Sciatic nerve (tissue), 2 donors: ENCODE results near the gene CARMIL3. TPM values are rescaled to one million over a fixed set of nuclear protein-coding genes. Genes with fewer than 3 reads are reported as not detected.
"Not testable (repeated sequence)": the region's sequence is repeated elsewhere in the genome, so short reads cannot be mapped to it uniquely, and the experiment has no call there.

Source experiments
- ATAC-seq: fragments of 200-7000 bp; cut with Tn5 transposase; one replicate; pipeline ENCODE4 v1.9.1; 2020; ENCODE audit warnings: mild to moderate bottlenecking, moderate library complexity
- DNase-seq: peaks from one replicate; pipeline ENCODE4 v3.0.0-alpha.2; 2020; ENCODE audit warnings: low spot score
- intact Hi-C: fragments of 100-400 bp; cut with DNase I; formaldehyde crosslinking; loops from one replicate; pipeline ENCODE4 v1.14.2; 2022
- total RNA-seq: library from RNA; stranded (reverse); fragmentation: NEBNext Ultra II Directional; extraction: Animal tissue kit (Norgen Biotek cat#: 25700); gene quantifications from one replicate; pipeline ENCODE4 v1.2.1, GENCODE V29; 2021
- donor health status: DM: no; HTN: no; CAD: no.
- donor health status: DM: no; HTN: no; CAD: no.

The CARMIL3 gene
- total RNA-seq, 1 donor from 2014 or later, result 0.58 TPM

GRCh38 chr14:24036963-24037657 is 14.7 kb upstream of the CARMIL3 start:
- ATAC-seq, intact Hi-C loops, DNase-seq: not testable (repeated sequence)

- intact Hi-C loops, result no loop called here
These were observed 14.2 kb upstream of the CARMIL3 start for GRCh38 chr14:24037658-24038037.

DNA sequence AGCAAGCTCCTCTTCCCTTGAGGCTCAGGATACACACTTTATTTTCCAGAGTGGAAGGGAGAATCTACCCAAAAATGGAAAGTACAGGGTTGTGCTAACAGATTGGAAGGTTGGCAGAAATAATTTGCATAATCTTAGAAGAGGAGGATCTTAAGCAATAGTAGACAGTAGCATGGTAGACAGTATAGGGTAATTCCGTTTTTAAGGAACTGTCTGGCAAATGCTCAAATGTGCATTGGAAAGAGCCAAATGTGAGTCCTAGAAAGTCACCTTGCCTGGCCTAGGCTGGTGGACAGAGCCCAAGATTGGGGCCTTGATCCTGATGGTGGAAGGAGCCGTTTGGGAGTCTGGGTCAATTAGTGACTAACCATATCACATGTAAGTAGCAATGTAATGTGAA is 13.1 kb upstream of the CARMIL3 start:
- intact Hi-C loops, result no loop called here
- ATAC-seq (no peak), DNase-seq (no peak)

More at GRCh38 chr14:24037658-24038037, 14.2 kb upstream of the CARMIL3 start:
- DNase-seq (no peak), ATAC-seq (no peak)

GRCh38 chr14:24040692-24041091 is 11.1 kb upstream of the CARMIL3 start:
- DNase-seq, result no peak
- ATAC-seq, result no peak
- intact Hi-C loops, result no loop called here

GRCh38 chr14:24042746-24043145 is 9.1 kb upstream of the CARMIL3 start:
- no peak for DNase-seq
- intact Hi-C loops, result no loop called here
- ATAC-seq, result no peak

GRCh38 chr14:24049002-24049401 is 2.8 kb upstream of the CARMIL3 start:
- DNase-seq, intact Hi-C loops, ATAC-seq: not testable (repeated sequence)

GRCh38 chr14:24050753-24051152 is 1.1 kb upstream of the CARMIL3 start:
- ATAC-seq, intact Hi-C loops: not testable (repeated sequence)

DNA sequence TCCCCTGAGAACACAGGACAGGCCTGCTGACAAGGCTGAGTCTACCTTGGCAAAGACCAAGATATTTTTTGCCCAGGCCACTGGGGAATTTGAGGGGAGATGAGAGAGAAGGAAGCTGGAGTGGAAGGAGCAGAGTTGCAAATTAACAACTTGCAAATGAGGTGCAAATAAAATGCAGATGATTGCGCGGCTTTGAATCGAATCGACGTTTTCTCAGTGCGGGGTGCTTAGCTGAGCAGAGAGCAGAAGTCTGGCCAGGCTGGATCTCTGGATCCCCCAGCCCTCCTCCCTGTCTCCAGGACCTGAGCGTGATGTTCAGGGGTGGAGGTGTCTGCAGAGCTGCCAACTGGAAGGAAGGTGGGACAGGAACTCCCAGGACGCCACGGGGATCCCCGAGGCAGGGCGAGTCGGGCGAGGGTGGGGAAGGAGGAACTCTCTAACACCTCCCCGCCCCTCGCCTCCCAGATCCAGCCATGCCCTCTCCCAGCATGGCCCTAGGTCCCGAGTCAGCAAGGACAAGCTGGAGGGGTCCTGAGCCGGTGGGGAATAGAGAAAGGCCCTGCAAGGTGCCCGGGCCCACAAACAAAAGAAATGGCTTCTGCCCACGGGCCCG is 527 bp upstream of the CARMIL3 start:
- peak; percentile 22 for ATAC-seq
- DNase-seq, result no peak
- intact Hi-C loops, result no loop called here

More at GRCh38 chr14:24050753-24051152, 1.1 kb upstream of the CARMIL3 start:
- not testable (repeated sequence) for DNase-seq

DNA sequence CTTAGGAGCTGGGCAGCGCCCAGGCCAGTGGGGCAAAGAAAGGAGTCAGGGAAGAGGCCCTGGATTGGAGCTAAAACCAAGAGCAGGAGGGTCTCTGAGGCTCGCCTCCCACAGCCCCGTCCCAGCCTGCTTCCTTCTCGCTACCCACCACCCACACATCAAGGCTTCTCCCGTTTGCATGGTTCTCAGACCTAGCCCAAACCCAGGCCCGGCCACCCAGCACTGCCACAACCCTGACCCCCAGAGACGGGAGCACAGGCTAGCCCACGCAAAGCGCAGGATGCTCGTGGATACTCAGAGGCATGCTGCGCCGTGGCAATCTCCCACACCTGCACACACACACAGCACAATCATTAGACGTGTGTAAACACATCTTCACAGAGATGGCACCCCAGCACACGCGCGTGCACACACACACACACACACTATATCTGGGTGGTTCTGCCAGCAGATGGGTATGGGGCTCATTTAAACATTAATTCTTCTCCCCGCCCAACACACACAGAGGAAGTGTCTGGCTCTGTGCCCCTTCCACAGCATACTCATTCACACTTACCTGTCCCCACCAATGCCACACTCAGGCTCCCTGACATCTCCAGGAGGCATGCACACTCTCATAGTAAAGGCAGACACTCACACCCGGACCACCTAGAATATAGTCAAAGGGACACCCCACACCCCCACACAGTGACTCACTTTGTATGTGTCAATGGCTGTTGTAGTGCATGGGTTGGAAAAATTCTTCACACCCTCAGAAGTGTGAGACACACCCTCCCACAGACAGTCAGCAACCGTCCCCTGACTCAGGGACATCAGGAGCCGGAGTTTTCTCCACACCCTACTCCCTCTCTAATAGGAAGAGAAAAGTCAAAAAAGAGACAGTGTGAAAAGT is 1.1 kb downstream of the CARMIL3 start:
- intact Hi-C loops, result no loop called here
- DNase-seq, result peak; percentile 15

DNA sequence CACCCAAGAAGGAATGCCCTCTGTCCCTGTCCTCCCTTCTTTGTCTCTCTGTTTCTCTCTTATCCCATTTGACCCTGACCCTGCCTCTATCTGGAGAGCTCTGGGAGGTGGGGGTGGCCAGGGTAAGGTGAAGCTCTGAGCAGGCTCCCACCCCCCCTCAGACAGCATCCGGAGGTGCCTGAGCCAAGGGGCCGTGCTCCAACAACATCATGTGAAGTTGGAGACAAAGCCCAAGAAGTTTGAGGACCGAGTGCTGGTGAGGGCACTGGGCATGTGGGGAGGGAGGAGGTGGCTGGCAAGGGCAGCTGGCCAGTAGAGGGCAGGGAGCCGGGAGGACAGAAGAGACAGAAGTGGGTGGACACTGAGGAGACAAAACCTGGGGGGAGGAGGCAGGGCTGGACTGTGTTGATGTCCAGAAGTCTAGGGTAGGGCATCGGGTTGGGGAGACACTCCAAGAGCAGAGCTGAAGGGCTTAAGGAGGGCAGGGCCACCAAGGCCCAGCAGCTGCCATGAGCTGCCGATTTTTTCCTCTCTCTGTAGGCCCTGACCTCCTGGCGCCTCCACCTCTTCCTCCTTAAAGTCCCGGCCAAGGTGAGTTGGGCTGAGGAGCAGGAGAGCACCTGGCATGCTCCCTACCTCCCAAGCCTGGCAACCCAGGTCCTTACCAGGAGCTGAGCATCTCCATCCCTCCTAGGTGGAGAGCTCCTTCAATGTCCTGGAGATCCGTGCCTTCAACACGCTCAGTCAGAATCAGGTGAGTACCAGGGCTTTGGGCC is 1.9 kb downstream of the CARMIL3 start:
- DNase-seq (peak; percentile 47), ATAC-seq (no peak)
- intact Hi-C loops, result no loop called here

More for the DNA sequence above, 1.1 kb downstream of the CARMIL3 start:
- no peak for ATAC-seq

DNA sequence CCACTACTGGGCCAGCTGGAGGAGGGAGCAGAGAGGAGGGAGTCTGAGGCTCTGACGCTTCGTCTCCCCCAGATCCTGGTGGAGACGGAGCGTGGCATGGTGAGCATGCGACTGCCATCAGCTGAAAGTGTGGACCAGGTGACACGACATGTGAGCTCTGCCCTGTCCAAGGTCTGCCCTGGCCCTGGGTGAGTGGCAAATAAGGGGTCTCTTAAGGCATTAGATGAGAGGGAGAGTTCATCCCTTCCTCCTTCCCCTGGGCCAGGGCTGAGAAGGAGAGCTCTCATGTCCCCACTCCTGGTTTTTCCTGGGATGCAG is 2.5 kb downstream of the CARMIL3 start:
- intact Hi-C loops, result no loop called here
- no peak for ATAC-seq
- no peak for DNase-seq

DNA sequence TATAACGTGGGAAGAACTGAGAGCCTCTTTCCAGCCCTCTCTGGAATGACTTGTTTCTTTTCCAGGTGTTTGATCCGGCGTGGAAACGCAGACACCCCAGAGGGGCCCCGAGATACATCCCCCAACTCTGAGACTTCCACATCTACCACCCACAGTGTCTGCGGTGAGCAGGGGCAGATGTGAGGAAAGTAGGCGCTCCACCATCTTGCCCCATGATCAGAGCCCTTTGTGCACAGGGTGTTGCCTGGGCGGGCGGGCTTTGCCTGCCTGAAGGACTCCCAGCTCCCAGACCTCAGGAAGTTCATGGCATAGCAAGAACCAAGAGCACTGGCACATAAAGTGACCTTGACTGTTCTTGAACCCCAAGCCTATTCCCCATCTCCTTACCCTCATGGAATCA is 2.8 kb downstream of the CARMIL3 start:
- DNase-seq (no peak), ATAC-seq (no peak)
- intact Hi-C loops, result loop anchor here (5.0 kb wide), 1 partner anchor 43 kb away; no protein-coding TSS in a partner anchor

DNA sequence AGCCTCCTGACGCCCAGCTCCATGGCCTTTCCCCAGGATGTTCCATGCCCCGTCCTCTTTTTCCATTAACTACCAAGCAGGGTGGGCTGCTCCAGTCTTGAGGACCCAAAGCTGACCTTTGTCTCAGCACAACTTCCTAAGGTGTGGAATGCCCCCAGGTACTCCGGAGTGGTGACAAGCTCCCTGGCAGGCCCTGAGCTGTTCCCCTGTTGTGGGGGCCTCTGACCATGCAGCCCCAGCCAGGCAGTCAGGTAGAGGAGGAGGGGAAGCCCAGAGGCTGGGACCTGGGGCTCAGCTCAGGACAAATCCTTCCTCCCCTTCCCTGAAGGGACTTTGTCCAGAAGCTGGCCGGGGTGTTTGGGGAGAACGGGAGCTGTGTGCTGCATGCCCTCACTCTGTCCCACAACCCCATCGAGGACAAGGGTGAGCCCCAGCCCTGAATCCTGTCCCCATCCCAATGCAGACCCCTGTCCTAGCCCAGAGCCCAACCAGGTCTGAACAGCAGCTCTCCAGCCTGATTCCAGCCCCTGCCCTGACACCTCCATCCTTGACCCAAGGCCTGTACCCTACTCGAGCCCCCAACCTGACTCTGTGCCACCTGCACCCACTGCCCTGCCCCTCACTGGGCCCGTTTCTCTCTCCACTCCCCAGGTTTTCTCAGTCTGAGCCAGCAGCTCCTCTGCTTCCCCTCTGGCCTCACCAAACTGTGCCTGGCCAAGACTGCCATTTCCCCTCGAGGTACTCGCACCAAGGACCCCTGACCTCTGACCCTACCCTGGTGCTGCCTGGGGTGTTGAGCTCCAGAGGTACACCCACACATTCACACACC is 4.4 kb downstream of the CARMIL3 start:
- intact Hi-C loops, result loop anchor here (5.0 kb wide), 1 partner anchor 41 kb away; no protein-coding TSS in a partner anchor
- no peak for DNase-seq
- no peak for ATAC-seq

- intact Hi-C loops, result loop anchor here (5.0 kb wide), 1 partner anchor 41 kb away; no protein-coding TSS in a partner anchor
- ATAC-seq, result no peak
- DNase-seq, result no peak
These were observed 5.0 kb downstream of the CARMIL3 start for GRCh38 chr14:24056800-24057184.

DNA sequence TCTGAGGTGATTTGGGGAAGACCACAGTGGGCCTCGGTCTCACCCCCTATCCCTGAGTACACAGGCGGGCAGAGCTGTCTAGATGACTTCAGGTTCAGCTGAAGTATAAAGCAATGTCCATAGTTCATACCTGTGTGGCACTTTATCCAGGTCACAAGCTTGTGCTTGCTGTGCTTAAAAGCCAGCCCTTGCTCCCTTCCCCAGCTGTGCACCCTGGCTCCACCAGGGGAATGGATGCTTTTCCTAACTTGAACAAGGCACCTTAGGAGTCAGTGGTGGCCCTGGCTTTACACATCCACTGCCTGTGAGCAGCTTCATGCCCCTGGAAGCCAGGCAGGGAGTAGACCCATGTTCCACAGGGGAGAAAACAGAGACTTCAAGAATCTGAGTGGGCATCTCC is 5.5 kb downstream of the CARMIL3 start:
- intact Hi-C loops, result loop anchor here (5.0 kb wide), 1 partner anchor 40 kb away; no protein-coding TSS in a partner anchor
- DNase-seq, result no peak
- ATAC-seq, result no peak

GRCh38 chr14:24057867-24058259 is 6.1 kb downstream of the CARMIL3 start:
- no peak for ATAC-seq
- intact Hi-C loops, result loop anchor here (5.0 kb wide), 1 partner anchor 39 kb away; no protein-coding TSS in a partner anchor
- DNase-seq, result no peak

- peak; percentile 73 for ATAC-seq
- intact Hi-C loops, result loop anchor here (5.0 kb wide), 1 partner anchor 39 kb away; no protein-coding TSS in a partner anchor
- DNase-seq, result peak; percentile 92
These were observed 6.6 kb downstream of the CARMIL3 start for GRCh38 chr14:24058260-24058950.
